Endothelial cell of umbilical vein (primary cell): ENCODE results near the gene TMIGD2. TPM values are rescaled to one million over a fixed set of nuclear protein-coding genes. Genes with fewer than 3 reads are reported as not detected.

Experiments
- BruUV-seq: library from RNA; stranded (reverse); fragments of 400-500 nt; replicated peaks from 2 replicates; lab custom pipeline; 2021; lab: Mats Ljungman, UMichigan
- CTCF ChIA-PET: fragments of 300-600, 350-600 bp; sonication (Branson Sonifier 250); formaldehyde crosslinking; loops from one replicate; lab custom pipeline; 2021; ENCODE audit warnings: antibody characterized with exemption, inconsistent platforms; lab: Charles Lee
- POLR2A ChIA-PET: fragments of 300-600, 350-600 bp; sonication (Branson Sonifier 250); formaldehyde crosslinking; loops from one replicate; lab custom pipeline; 2021; ENCODE audit warnings: antibody characterized with exemption, inconsistent platforms; lab: Charles Lee
- DNase-seq: peaks from one replicate; pipeline ENCODE4 v3.0.0-alpha.2; 2011; ENCODE audit warnings: low read depth, low spot score
- FAIRE-seq: peaks from 2 replicates; lab custom pipeline; 2011; peaks lifted over from hg19 to GRCh38; lab: Jason Lieb, UNC
- H2AFZ ChIP-seq: 2 replicates; pipeline ENCODE4 v1.6.0; 2012; ENCODE audit warnings: low read depth, low read length, control low read depth, inconsistent platforms
- H3K27ac ChIP-seq: 2 replicates; pipeline ENCODE4 v1.5.1; 2011; ENCODE audit warnings: low read depth, mild to moderate bottlenecking, control low read depth, low read length, moderate library complexity; ENCODE audit not compliant: insufficient read depth
- H3K27me3 ChIP-seq, 2 experiments: 2 replicates each; pipeline versions ENCODE4 v1.6.0 to v1.6.1; 2011; ENCODE audit warnings: low read length in 2 of 2, mixed read lengths in 1 of 2; ENCODE audit not compliant: control insufficient read depth in 2 of 2, insufficient read depth in 2 of 2
- H3K36me3 ChIP-seq, 2 experiments: 2 replicates in 1 of 2; 3 replicates in 1 of 2; pipeline ENCODE4 v1.5.1; 2011; ENCODE audit warnings: low read length in 2 of 2, mild to moderate bottlenecking in 1 of 2, moderate library complexity in 1 of 2; ENCODE audit not compliant: control insufficient read depth in 2 of 2, insufficient read depth in 2 of 2; ENCODE audit errors: extremely low read depth in 1 of 2
- H3K4me1 ChIP-seq: 3 replicates; pipeline ENCODE4 v1.5.1; 2011; ENCODE audit warnings: mild to moderate bottlenecking, low read length; ENCODE audit not compliant: control insufficient read depth, insufficient read depth; ENCODE audit errors: extremely low read depth
- H3K4me2 ChIP-seq: 2 replicates; pipeline ENCODE4 v1.6.1; 2011; ENCODE audit warnings: low read length, control low read depth, mixed read lengths; ENCODE audit not compliant: insufficient read depth
- H3K4me3 ChIP-seq, 3 experiments: fragments of 200-600 bp in 1 of 3; sonication (generic), shearing (Covaris generic) in 1 of 3; replicated peaks in 1 of 3; 2 replicates each; pipeline ENCODE4 v1.5.1; 2011 to 2016; ENCODE audit warnings: control low read depth in 3 of 3, low read length in 3 of 3, mild to moderate bottlenecking in 2 of 3, inconsistent platforms in 1 of 3, low read depth in 1 of 3, moderate library complexity in 1 of 3; ENCODE audit not compliant: insufficient read depth in 1 of 3
- H3K79me2 ChIP-seq: 2 replicates; pipeline ENCODE4 v1.6.0; 2012; ENCODE audit warnings: low read length, inconsistent platforms; ENCODE audit not compliant: control insufficient read depth, insufficient read depth
- H3K9ac ChIP-seq: replicated peaks from 2 replicates; pipeline ENCODE3; 2011; ENCODE audit warnings: low read length, control low read depth; ENCODE audit not compliant: insufficient read depth; ENCODE audit errors: extremely low read depth
- H3K9me1 ChIP-seq: replicated peaks from 3 replicates; pipeline ENCODE4 v1.6.0; 2011; ENCODE audit warnings: mild to moderate bottlenecking, low read length; ENCODE audit not compliant: control insufficient read depth, insufficient read depth; ENCODE audit errors: extremely low read depth
- H3K9me3 ChIP-seq: replicated peaks from 2 replicates; pipeline ENCODE4 v1.5.1; 2012; ENCODE audit warnings: low read length, inconsistent platforms; ENCODE audit not compliant: control insufficient read depth, insufficient read depth
- H4K20me1 ChIP-seq: replicated peaks from 2 replicates; pipeline ENCODE3; 2011; ENCODE audit warnings: mild to moderate bottlenecking, low read length; ENCODE audit not compliant: control insufficient read depth, insufficient read depth; ENCODE audit errors: extremely low read depth
- EZH2 ChIP-seq: IDR thresholded peaks from 2 replicates; pipeline ENCODE4 v1.6.1; 2012; ENCODE audit warnings: borderline replicate concordance, low read depth, mild to moderate bottlenecking, moderate library complexity, low read length, inconsistent platforms; ENCODE audit not compliant: severe bottlenecking
- FOS ChIP-seq: IDR thresholded peaks from 2 replicates; pipeline ENCODE4 v1.6.1; 2011; ENCODE audit warnings: mild to moderate bottlenecking, low read length, moderate library complexity, borderline replicate concordance; ENCODE audit not compliant: insufficient read depth
- GATA2 ChIP-seq: IDR thresholded peaks from 2 replicates; pipeline ENCODE4 v1.7.0; 2011; ENCODE audit warnings: low read depth, mild to moderate bottlenecking, moderate library complexity, mixed read lengths, low read length; ENCODE audit not compliant: insufficient read length, insufficient read depth
- JUN ChIP-seq: IDR thresholded peaks from 2 replicates; pipeline ENCODE4 v1.6.1; 2011; ENCODE audit warnings: borderline replicate concordance, low read depth; ENCODE audit not compliant: insufficient read length, insufficient read depth
- MYC ChIP-seq: IDR thresholded peaks from one replicate; pipeline ENCODE4 v1.6.1; 2011; ENCODE audit warnings: mild to moderate bottlenecking, low read depth, low read length
- POLR2A ChIP-seq: IDR thresholded peaks from 2 replicates; pipeline ENCODE4 v1.6.1; 2012; ENCODE audit warnings: low read depth, mild to moderate bottlenecking, control low read depth, low read length
- POLR2AphosphoS5 ChIP-seq: IDR thresholded peaks from 2 replicates; pipeline ENCODE4 v1.6.1; 2012; ENCODE audit warnings: low read depth, mild to moderate bottlenecking, control low read depth, low read length, moderate library complexity; ENCODE audit not compliant: insufficient read depth
- dilution Hi-C: fragments of 300-500 bp; cut with MboI; formaldehyde crosslinking; loops from one replicate; pipeline ENCODE4 v1.15.0; 2019; ENCODE audit warnings: low sequenced_read_pairs; ENCODE audit not compliant: extremely low pct_ligation_motif_present
- intact Hi-C: fragments of 100-400 bp; cut with micrococcal nuclease; formaldehyde crosslinking; loops from one replicate; pipeline ENCODE4 v1.10.0; 2022
- polyA plus RNA-seq, 4 experiments: library from polyadenylated mRNA; depleted of rRNA in 3 of 4; stranded (reverse) in 3 of 4; unstranded in 1 of 4; fragments of >200 nt; gene quantifications; 2 replicates each; pipeline versions ENCODE4 v1.2.1 to v1.2.3, GENCODE V29; 2011 to 2012; ENCODE audit warnings: missing spikeins in 1 of 4
- total RNA-seq: library from RNA; stranded (reverse); gene quantifications from 2 replicates; pipeline ENCODE4 v1.2.3, GENCODE V29; 2021
- TF ChIP-seq, protein P1 (sequence below), 2 donors: IDR thresholded peaks; 1 replicate in 1 of 2; 2 replicates in 1 of 2; pipeline ENCODE4 v1.5.1; 2011; ENCODE audit warnings: low read length in 2 of 2, mild to moderate bottlenecking in 2 of 2, moderate library complexity in 2 of 2, control low read depth in 1 of 2, inconsistent platforms in 1 of 2, low read depth in 1 of 2; ENCODE audit not compliant: insufficient read depth in 1 of 2; ENCODE audit errors: extremely low read depth in 1 of 2
- TF ChIP-seq, protein P2 (sequence below): IDR thresholded peaks from 2 replicates; pipeline ENCODE4 v1.6.1; 2011; ENCODE audit not compliant: insufficient read depth, insufficient read length

Gene TMIGD2
- total and polyA plus RNA-seq, 2 donors (not counting 3 experiments of a cell fraction or from before 2014, with no cell fraction given) = not detected

DNA sequence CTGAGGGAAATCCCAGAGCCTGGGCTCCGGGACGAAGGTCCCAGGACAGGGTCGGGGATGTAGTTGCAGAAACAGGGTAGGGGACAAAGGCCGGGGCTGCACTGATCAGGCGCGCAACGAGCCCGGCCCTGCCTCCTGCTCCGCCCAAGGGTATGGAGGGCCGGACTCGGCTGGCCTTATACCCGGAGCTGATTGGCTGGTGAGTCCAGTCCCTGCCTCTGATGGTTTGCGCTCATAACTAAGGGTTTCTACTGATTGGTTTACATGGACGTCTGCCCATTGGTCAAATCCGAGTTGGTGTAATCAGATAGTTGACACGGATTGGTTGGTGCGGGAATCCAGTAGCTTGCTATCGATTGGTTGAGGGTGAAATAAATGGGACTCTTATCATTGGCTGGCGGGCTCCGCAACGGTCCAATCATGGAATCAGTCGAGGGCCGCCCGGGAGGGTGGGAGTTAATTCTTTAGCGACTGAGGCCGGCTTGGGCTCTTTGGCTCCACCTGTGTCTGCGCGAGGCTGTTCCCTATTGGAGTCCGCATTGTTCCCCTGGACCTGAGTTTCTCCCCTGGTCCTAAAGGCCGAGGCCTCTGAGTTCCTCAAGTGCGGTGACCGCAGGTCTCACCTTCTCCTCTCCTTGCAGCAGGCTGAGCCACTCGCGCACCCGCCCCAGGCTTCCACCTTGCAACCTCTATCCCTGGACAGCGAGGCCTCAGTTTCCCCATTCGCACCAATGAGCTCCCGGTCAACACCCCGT is 40.6 kb upstream of the TMIGD2 start:
- Histone ChIP-seq H2AFZ (peak overlapping the region; percentile 99), H3K4me3 (peak overlapping the region; percentile 55 to 85 (median 84)), H4K20me1 (no peaks in the 10 kb centered on the region), H3K36me3 (peaks cover 2% of the 10 kb centered on the region in 2 experiments), H3K27ac (peak overlapping the region; percentile 77), H3K79me2 (no peaks in the 10 kb centered on the region), H3K9me1 (no peaks in the 10 kb centered on the region), H3K4me1 (peaks cover 16% of the 10 kb centered on the region), H3K9me3 (no peaks in the 10 kb centered on the region), H3K9ac (peak overlapping the region; percentile 68), H3K4me2 (peak overlapping the region; percentile 91), H3K27me3 (no peaks in the 10 kb centered on the region)
- no peak for TF ChIP-seq FOS
- no peak for TF ChIP-seq GATA2
- no peak for TF ChIP-seq JUN
- TF ChIP-seq EZH2 = peak; percentile 99
- TF ChIP-seq, protein P1, sequence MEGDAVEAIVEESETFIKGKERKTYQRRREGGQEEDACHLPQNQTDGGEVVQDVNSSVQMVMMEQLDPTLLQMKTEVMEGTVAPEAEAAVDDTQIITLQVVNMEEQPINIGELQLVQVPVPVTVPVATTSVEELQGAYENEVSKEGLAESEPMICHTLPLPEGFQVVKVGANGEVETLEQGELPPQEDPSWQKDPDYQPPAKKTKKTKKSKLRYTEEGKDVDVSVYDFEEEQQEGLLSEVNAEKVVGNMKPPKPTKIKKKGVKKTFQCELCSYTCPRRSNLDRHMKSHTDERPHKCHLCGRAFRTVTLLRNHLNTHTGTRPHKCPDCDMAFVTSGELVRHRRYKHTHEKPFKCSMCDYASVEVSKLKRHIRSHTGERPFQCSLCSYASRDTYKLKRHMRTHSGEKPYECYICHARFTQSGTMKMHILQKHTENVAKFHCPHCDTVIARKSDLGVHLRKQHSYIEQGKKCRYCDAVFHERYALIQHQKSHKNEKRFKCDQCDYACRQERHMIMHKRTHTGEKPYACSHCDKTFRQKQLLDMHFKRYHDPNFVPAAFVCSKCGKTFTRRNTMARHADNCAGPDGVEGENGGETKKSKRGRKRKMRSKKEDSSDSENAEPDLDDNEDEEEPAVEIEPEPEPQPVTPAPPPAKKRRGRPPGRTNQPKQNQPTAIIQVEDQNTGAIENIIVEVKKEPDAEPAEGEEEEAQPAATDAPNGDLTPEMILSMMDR (IDR thresholded peaks at IDR 0.05; ENCODE audit: extremely low read depth in 1 of 2, insufficient read depth in 1 of 2, low read depth in 1 of 2, low read length in 2 of 2) = peak in 1 of 2 donors; percentile 47
- peak; percentile 96 for TF ChIP-seq POLR2A
- peak; percentile 94 for TF ChIP-seq POLR2AphosphoS5
- no peak for TF ChIP-seq MYC
- TF ChIP-seq, protein P2, sequence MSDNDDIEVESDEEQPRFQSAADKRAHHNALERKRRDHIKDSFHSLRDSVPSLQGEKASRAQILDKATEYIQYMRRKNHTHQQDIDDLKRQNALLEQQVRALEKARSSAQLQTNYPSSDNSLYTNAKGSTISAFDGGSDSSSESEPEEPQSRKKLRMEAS = no peak
- no TSS peak for BruUV-seq
- peak; percentile 100 for FAIRE-seq
- dilution Hi-C loops = no loop called here
- POLR2A ChIA-PET = interaction anchor here (0.6 to 2.3 kb wide), 12 partner anchors 10 to 110 kb away, joined by 3 to 7 read pairs (median 4); partner anchors contain the start of gene YJU2
- DNase-seq = peak; percentile 100
- intact Hi-C loops = loop anchor here (1.0 kb wide), 2 partner anchors 14 to 32 kb away; no protein-coding TSS in a partner anchor
- CTCF ChIA-PET = interaction anchor here (0.6 to 3.1 kb wide), 14 partner anchors 10 to 506 kb away, joined by 3 to 54 read pairs (median 5); partner anchors contain the start of genes CHAF1A and SH3GL1
